Thyroid gland (tissue), 4 donors: ENCODE measurements around the gene CLEC3A. TPM values are rescaled to one million over a fixed set of nuclear protein-coding genes. Genes with fewer than 3 reads are reported as not detected.
"Not testable (repeated sequence)": the region's sequence is repeated elsewhere in the genome, so short reads cannot be mapped to it uniquely, and the experiment has no call there.

Source experiments
- DNase-seq, 2 donors: peaks; one replicate each; pipeline ENCODE4 v3.0.0-alpha.2; 2019
- H3K27ac ChIP-seq, 3 donors: fragments of 200-600 bp; sonication (generic); 1 replicate in 2 of 3; 2 replicates in 1 of 3; pipeline ENCODE4 v1.5.1; 2016 to 2019; ENCODE audit warnings: mild to moderate bottlenecking in 1 of 3, moderate library complexity in 1 of 3
- H3K27me3 ChIP-seq: fragments of 200-600 bp; sonication (generic); one replicate; pipeline ENCODE4 v1.5.1; 2019
- H3K36me3 ChIP-seq, 2 donors: fragments of 200-600 bp; sonication (generic); one replicate each; pipeline ENCODE4 v1.5.1; 2016 to 2019
- H3K4me1 ChIP-seq, 2 donors: fragments of 200-600 bp; sonication (generic); one replicate each; pipeline ENCODE4 v1.5.1; 2017 to 2019
- H3K4me3 ChIP-seq, 3 donors: fragments of 200-600 bp; sonication (generic); replicated peaks in 1 of 3; 1 replicate in 2 of 3; 2 replicates in 1 of 3; pipeline ENCODE4 v1.5.1; 2016; ENCODE audit warnings: mild to moderate bottlenecking in 1 of 3
- H3K9me3 ChIP-seq: fragments of 200-600 bp; sonication (generic); one replicate; pipeline ENCODE4 v1.5.1; 2017
- CTCF ChIP-seq, 6 experiments: fragments of 200-600 bp in 3 of 6; fragments of 450-650 bp in 3 of 6; sonication (generic) in 3 of 6; IDR thresholded peaks; one replicate each; pipeline ENCODE4 v1.5.1; 2016 to 2019; ENCODE audit warnings: antibody characterized with exemption in 6 of 6, mild to moderate bottlenecking in 2 of 6, inconsistent platforms in 1 of 6, moderate library complexity in 1 of 6
- POLR2A ChIP-seq, 2 donors: fragments of 450-650 bp; IDR thresholded peaks; one replicate each; pipeline ENCODE4 v1.6.1; 2017; ENCODE audit warnings: antibody characterized with exemption in 2 of 2, mild to moderate bottlenecking in 2 of 2, moderate library complexity in 1 of 2
- WGBS, 2 donors: methylation state at CpG; one replicate each; pipeline ENCODE4 v1.1.5; 2017; 5-methylcytosine and 5-hydroxymethylcytosine counted together
- intact Hi-C: fragments of 100-400 bp; cut with DNase I; formaldehyde crosslinking; loops from one replicate; pipeline ENCODE4 v1.15.1; 2023
- total RNA-seq, 4 donors: library from RNA; depleted of rRNA; stranded (reverse); fragments of >200 nt; gene quantifications; one replicate each; pipeline ENCODE4 v1.2.3, GENCODE V29; 2016

CLEC3A gene
- total RNA-seq, 4 donors from 2014 or later = not detected

DNA sequence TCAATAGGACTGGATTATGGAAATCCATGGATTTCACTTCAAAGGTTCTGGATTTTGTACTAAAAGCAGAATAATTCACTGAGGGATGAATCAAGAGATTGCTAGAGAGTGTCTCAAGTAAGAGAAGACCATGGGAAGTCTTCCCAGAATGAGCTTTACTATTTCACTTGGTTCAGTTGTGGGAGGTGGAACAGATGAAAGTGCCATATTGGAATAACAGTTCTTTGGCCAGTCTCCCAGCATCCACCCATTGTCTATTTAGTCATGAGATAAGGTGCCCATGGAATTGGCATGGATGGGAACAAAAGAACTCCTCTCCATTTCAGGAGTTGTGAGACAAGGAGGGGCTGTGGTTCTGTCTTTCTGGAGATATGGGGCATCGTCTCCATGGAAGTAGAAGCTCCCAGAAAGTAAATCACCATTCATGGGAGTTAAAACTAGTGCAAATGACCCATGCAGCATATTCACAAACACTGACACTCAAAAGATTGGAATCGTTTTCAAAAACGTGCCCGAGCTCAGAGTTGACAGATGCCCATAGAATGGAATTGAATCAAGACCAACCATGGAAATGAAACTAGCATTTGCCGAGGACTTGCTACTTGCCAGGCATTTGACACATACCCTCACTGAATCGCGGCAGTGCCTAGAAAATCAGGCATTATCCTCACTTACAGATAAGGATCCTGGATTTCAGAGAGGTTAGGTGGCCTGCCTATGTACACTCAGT is 36.2 kb upstream of the CLEC3A start:
- Histone ChIP-seq H3K4me3 (no peak overlapping the region), H3K27me3 (no peaks in the 10 kb centered on the region), H3K9me3 (no peaks in the 10 kb centered on the region), H3K36me3 (no peaks in the 10 kb centered on the region), H3K27ac (no peak overlapping the region), H3K4me1 (no peaks in the 10 kb centered on the region)
- 89 to 95% methylated on average over 7 of the region's 7 CpGs for WGBS, 2 donors
- no peak for DNase-seq
- TF ChIP-seq POLR2A (IDR thresholded peaks at IDR 0.05) (no peak), CTCF (IDR thresholded peaks at IDR 0.05) (no peak)
- intact Hi-C loops = no loop called here

- no peak overlapping the region for H3K27ac ChIP-seq
Measured at GRCh38 chr16:77987810-77988209, 34.5 kb upstream of the CLEC3A start.

GRCh38 chr16:77989846-77990245 is 32.5 kb upstream of the CLEC3A start:
- 84 to 88% methylated on average over 4 of the region's 4 CpGs for WGBS, 2 donors
- Histone ChIP-seq H3K9me3 (no peaks in the 10 kb centered on the region), H3K27me3 (no peaks in the 10 kb centered on the region), H3K4me3 (no peak overlapping the region), H3K36me3 (no peaks in the 10 kb centered on the region), H3K4me1 (no peaks in the 10 kb centered on the region), H3K27ac (no peak overlapping the region)
- intact Hi-C loops = no loop called here
- TF ChIP-seq POLR2A (IDR thresholded peaks at IDR 0.05) (no peak), CTCF (IDR thresholded peaks at IDR 0.05) (no peak)
- no peak for DNase-seq

More at GRCh38 chr16:77987810-77988209, 34.5 kb upstream of the CLEC3A start:
- Histone ChIP-seq H3K27me3 (no peaks in the 10 kb centered on the region), H3K4me3 (no peak overlapping the region), H3K36me3 (no peaks in the 10 kb centered on the region), H3K4me1 (no peaks in the 10 kb centered on the region), H3K9me3 (no peaks in the 10 kb centered on the region)
- intact Hi-C loops = no loop called here
- 32 to 45% methylated on average over 2 of the region's 2 CpGs for WGBS, 2 donors
- DNase-seq = no peak
- no peak for TF ChIP-seq CTCF (IDR thresholded peaks at IDR 0.05)

- Histone ChIP-seq H3K27me3 (no peaks in the 10 kb centered on the region), H3K4me3 (no peak overlapping the region), H3K9me3 (no peaks in the 10 kb centered on the region), H3K36me3 (no peaks in the 10 kb centered on the region), H3K27ac (no peak overlapping the region), H3K4me1 (no peaks in the 10 kb centered on the region)
- DNase-seq = no peak
- intact Hi-C loops = no loop called here
- 73 to 74% methylated on average over 4 of the region's 4 CpGs for WGBS, 2 donors
- TF ChIP-seq CTCF (IDR thresholded peaks at IDR 0.05) (no peak), POLR2A (IDR thresholded peaks at IDR 0.05) (no peak)
Measured at GRCh38 chr16:77991701-77992100, 30.6 kb upstream of the CLEC3A start.

DNA sequence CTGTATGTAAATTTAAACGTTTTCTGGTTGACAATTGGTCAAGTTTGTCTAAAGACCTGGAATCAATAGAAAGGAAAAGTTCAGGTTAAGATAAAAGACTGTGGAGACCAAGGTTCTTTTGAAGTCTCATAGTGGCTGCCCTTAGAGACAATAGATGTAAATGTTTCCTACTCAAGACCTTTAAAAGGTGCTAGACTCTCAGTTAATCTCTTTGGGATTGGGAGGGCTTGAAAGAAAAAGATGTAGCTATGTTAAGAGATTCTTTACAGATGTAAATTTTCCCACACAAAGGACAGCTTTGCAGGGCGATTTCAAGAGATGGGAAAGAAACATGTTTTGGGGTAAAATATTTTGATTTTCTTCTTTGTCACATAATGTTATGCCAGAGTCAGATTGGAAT is 30.0 kb upstream of the CLEC3A start:
- H3K4me3 ChIP-seq, intact Hi-C loops, DNase-seq, H3K9me3 ChIP-seq, H3K4me1 ChIP-seq, H3K27me3 ChIP-seq, H3K27ac ChIP-seq, H3K36me3 ChIP-seq: not testable (repeated sequence)
- WGBS, 2 donors = 44 to 46% methylated on average over 2 of the region's 2 CpGs
